ENCODE measurements around the gene MCM8. TPM values are rescaled to one million over a fixed set of nuclear protein-coding genes. Genes with fewer than 3 reads are reported as not detected.

MCM8 gene
- total RNA-seq, 6 donors from 2014 or later: 2.9 to 7.5 (median 3.9) TPM

DNA sequence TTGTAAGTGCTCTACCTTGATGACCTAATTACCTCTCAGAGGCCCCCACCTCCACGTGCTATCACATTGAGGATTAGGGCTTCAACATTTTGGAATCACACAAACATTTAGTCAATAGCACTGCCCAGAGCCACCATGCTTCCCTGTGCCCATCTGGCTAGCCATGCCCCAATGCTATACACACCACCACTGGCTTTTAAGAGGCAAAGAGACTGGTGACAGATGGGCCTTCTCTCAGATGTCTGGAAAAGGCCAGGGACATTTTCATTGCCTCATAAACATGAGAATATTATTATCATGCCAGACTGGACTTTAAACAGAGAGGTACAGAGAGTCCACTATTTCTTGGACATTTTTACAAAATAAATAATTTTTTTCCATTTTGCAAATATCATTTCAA lies 29.9 kb upstream of the MCM8 start:
- Histone ChIP-seq H3K9me3 (no peaks in the 10 kb centered on the region), H3K4me3 (no peak overlapping the region), H3K27ac (no peak overlapping the region), H3K27me3 (no peaks in the 10 kb centered on the region), H3K36me3 (no peaks in the 10 kb centered on the region), H3K4me1 (no peaks in the 10 kb centered on the region)
- DNase-seq (no peak), ATAC-seq (ENCODE audit: low FRiP score in 2 of 2) (no peak)
- no peak for TF ChIP-seq POLR2AphosphoS5 (IDR thresholded peaks at IDR 0.05)
- 50 to 54% methylated on average over 1 of the region's 1 CpG for WGBS, 2 donors

DNA sequence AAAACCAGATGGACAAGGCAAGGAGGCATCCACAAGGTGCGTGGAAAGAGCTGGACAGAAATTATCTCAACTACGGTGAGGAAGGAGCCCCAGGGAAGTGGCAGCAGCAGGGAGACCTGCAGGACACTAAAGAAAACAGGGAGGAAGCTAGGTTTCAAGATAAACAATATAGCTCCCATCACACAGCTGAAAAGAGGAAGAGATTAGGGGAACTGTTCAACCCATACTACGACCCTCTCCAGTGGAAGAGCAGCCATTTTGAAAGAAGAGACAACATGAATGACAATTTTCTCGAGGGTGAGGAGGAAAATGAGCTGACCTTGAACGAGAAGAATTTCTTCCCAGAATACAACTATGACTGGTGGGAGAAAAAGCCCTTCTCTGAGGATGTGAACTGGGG lies 27.0 kb upstream of the MCM8 start:
- 58 to 63% methylated on average over 5 of the region's 5 CpGs for WGBS, 2 donors
- no peak overlapping the region for H3K27ac ChIP-seq
- H3K9me3 ChIP-seq: no peaks in the 10 kb centered on the region
- H3K36me3 ChIP-seq: no peaks in the 10 kb centered on the region
- H3K4me3 ChIP-seq: no peak overlapping the region
- TF ChIP-seq POLR2A (IDR thresholded peaks at IDR 0.05) (no peak), POLR2AphosphoS5 (IDR thresholded peaks at IDR 0.05) (no peak), EP300 (IDR thresholded peaks at IDR 0.05) (no peak)
- TF ChIP-seq, protein P1, sequence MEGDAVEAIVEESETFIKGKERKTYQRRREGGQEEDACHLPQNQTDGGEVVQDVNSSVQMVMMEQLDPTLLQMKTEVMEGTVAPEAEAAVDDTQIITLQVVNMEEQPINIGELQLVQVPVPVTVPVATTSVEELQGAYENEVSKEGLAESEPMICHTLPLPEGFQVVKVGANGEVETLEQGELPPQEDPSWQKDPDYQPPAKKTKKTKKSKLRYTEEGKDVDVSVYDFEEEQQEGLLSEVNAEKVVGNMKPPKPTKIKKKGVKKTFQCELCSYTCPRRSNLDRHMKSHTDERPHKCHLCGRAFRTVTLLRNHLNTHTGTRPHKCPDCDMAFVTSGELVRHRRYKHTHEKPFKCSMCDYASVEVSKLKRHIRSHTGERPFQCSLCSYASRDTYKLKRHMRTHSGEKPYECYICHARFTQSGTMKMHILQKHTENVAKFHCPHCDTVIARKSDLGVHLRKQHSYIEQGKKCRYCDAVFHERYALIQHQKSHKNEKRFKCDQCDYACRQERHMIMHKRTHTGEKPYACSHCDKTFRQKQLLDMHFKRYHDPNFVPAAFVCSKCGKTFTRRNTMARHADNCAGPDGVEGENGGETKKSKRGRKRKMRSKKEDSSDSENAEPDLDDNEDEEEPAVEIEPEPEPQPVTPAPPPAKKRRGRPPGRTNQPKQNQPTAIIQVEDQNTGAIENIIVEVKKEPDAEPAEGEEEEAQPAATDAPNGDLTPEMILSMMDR (IDR thresholded peaks at IDR 0.05): no peak
- ATAC-seq (ENCODE audit: low FRiP score in 2 of 2) (no peak), DNase-seq (no peak)
- H3K4me1 ChIP-seq: no peaks in the 10 kb centered on the region
- H3K27me3 ChIP-seq: no peaks in the 10 kb centered on the region

DNA sequence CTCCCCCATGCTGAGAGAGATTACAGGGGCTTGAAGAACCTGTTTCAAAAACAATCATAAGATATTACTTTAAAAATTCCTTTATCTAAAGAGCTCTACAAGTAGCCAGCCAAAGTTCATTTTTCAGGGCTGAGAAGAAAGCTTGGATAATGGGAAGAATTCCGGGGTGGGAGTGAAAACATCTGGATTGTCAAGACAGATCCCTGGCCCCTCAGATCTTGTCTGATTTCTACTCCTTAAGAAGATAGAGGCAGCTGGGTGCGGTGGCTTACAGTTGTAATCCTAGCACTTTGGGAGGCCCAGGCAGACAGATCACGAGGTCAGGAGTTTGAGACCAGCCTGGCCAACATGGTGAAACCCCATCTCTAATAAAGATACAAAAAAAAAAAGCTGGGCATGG lies 24.9 kb upstream of the MCM8 start:
- 70 to 74% methylated on average over 3 of the region's 3 CpGs for WGBS, 2 donors
- Histone ChIP-seq H3K4me1 (no peaks in the 10 kb centered on the region), H3K27me3 (no peaks in the 10 kb centered on the region), H3K4me3 (no peak overlapping the region), H3K9me3 (no peaks in the 10 kb centered on the region), H3K36me3 (no peaks in the 10 kb centered on the region), H3K27ac (no peak overlapping the region)
- DNase-seq: no peak
- ATAC-seq (ENCODE audit: low FRiP score in 2 of 2): no peak
- no peak for TF ChIP-seq EP300 (IDR thresholded peaks at IDR 0.05)
- TF ChIP-seq POLR2A (IDR thresholded peaks at IDR 0.05): no peak
- no peak for TF ChIP-seq POLR2AphosphoS5 (IDR thresholded peaks at IDR 0.05)
- TF ChIP-seq, protein P1 (IDR thresholded peaks at IDR 0.05): no peak

DNA sequence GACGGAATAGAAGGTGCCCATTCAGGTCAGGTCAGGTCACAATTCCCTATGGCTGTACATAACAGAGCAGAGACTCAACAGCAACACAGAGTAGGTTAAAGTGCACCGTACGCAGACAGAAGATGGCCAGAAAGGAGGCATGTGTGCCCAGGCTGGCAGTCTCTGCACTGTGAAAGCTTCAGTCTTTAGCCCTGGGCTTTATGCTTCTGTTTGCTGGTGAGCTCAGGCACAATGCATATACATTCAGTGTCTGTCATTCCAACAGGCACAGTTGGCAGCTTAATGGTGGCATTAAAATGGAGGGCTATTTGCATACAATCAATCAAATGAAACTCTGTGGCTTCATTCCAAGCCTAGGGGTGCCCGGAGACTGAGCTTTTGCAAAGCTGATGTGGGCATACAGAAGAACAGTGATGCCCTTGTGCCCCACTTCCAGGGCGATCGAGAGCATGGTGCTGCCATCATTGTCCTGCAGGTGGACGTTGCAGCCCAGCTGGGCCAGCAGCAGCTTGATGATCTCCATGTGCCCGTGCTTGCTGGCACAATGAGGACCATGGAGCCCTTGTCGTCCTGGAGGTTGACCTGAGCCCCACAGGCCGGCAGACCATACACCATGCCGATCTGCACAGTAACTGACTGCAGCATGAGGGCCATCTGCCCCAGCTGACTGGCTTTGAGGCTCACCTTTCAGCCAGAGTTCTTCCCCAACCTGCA lies 22.5 kb upstream of the MCM8 start:
- Histone ChIP-seq H3K27ac (no peak overlapping the region), H3K4me3 (no peak overlapping the region), H3K4me1 (no peaks in the 10 kb centered on the region), H3K36me3 (no peaks in the 10 kb centered on the region), H3K9me3 (no peaks in the 10 kb centered on the region), H3K27me3 (no peaks in the 10 kb centered on the region)
- DNase-seq: peak in 1 of 2 donors; percentile 27
- 72 to 84% methylated on average over 4 to 8 of the region's 11 CpGs for WGBS, 2 donors
- no peak for TF ChIP-seq POLR2AphosphoS5 (IDR thresholded peaks at IDR 0.05)
- TF ChIP-seq POLR2A (IDR thresholded peaks at IDR 0.05): no peak
- no peak for TF ChIP-seq EP300 (IDR thresholded peaks at IDR 0.05)
- TF ChIP-seq, protein P1 (IDR thresholded peaks at IDR 0.05): no peak
- ATAC-seq (ENCODE audit: low FRiP score in 2 of 2): no peak

DNA sequence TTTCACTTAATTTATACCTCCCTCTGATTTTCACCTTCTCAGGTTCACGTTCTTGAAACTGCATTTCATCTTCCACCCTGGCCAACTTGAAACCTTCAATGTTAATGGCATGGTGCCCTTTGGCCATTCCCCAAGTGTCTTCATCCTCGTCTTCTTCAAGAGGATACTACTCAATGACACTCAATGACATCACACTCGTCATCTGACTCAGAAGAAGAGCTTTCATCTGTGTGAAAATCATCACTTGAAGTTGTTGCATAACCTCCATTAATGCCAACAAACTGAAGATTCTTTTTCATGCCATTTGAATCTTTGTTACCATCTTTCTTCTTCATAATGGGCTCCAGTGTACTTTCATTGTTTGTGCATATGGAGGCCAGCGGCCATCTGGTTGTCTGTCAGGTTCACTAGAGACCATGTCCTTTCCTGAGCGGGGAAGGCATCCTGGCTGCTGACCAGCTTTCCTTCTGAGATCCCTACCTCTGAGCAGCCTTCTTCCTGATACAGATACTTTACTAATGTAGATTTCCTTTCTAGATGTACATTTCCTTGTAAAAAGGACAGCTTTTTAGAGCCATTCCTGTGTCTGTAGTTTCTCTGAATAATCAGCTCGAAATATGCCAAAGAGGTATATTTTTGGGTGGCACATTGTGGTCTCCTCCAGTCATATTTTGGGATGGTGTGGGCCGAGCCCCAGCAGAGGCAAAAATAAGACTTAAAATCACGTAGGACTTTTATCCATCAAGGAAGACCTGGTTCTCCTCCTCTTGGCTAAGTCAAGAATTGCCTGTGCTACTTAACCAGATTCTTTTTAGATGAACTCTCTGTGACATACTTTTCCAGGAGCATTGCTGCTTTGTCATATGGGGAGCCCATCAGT lies 21.4 kb upstream of the MCM8 start:
- no peak for ATAC-seq (ENCODE audit: low FRiP score in 2 of 2)
- TF ChIP-seq, protein P1 (IDR thresholded peaks at IDR 0.05): no peak
- TF ChIP-seq EP300 (IDR thresholded peaks at IDR 0.05) (no peak), POLR2AphosphoS5 (IDR thresholded peaks at IDR 0.05) (no peak), POLR2A (IDR thresholded peaks at IDR 0.05) (no peak)
- WGBS, 2 donors: 71 to 73% methylated on average over 8 of the region's 8 CpGs
- no peak overlapping the region for H3K4me3 ChIP-seq
- H3K4me1 ChIP-seq: no peaks in the 10 kb centered on the region
- no peak for DNase-seq
- no peak overlapping the region for H3K27ac ChIP-seq
- H3K36me3 ChIP-seq: no peaks in the 10 kb centered on the region
- no peaks in the 10 kb centered on the region for H3K9me3 ChIP-seq
- H3K27me3 ChIP-seq: no peaks in the 10 kb centered on the region

All from upper lobe of left lung (tissue), 6 donors.